Mesenteric fat pad (tissue), 1 donor: ENCODE data around the gene PLCD1. TPM values are rescaled to one million over a fixed set of nuclear protein-coding genes. Genes with fewer than 3 reads are reported as not detected.
"Not testable (repeated sequence)": the region's sequence is repeated elsewhere in the genome, so short reads cannot be mapped to it uniquely, and the experiment has no call there.

Experiments
- DNase-seq: peaks from one replicate; pipeline ENCODE4 v3.0.0-alpha.2; 2020; ENCODE audit warnings: low spot score
- total RNA-seq: library from RNA; stranded (reverse); fragmentation: NEBNext Ultra II Directional; extraction: Animal tissue kit (Norgen Biotek cat#: 25700); gene quantifications from one replicate; pipeline ENCODE4 v1.2.1, GENCODE V29; 2021
- donor health status: DM: yes; HTN: yes; CAD: no.

Gene PLCD1
- total RNA-seq, 1 donor from 2014 or later, result 18.5 TPM

DNA sequence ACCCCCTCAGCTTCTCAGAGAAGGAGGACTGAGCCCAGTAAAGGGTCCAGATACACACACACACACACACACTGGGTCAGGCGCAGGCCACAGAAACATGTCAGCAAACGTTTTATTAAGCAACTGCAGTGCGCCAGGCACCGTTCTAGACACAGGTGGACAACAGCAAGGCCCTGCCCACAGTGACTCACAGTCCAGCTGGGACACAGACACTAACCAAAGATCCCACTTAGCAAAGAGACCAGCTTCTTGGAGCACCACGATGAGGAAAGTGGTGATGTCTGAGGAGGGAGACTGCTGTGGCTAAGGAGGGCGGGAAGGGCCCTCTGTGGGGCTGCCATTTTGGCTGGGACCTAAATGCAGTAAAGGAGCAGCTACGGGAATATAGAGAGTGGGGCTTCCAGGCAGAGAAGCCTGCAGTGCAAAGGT is 41.7 kb downstream of the PLCD1 start:
- DNase-seq, result peak; percentile 77

DNA sequence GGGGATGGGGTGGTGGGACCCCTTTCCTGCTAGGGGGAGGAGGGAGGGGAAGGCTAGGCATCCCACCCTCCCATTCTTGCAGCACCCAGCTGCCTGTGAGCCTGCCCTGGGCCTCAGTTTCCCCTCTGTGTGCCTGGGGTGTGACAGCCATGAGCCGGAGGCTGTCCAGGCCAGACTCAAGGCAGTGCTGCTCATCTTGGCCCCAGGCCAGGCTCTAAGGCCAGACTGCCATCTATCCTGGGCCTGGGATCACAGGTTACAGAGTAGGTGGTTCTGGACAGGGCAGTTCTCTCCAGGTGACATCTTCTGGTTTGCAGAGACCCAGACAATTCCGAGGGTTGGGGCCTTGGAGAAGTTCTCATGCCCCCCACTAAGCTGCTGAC is 42.1 kb downstream of the PLCD1 start:
- peak; percentile 77 for DNase-seq

GRCh38 chr3:37986479-37987314 is 42.7 kb downstream of the PLCD1 start:
- DNase-seq, result peak; percentile 85

- peak; percentile 72 for DNase-seq
Measured at GRCh38 chr3:37985637-37986320, 43.7 kb downstream of the PLCD1 start.

- peak; percentile 72 for DNase-seq
Measured at GRCh38 chr3:37984596-37984995, 44.8 kb downstream of the PLCD1 start.

GRCh38 chr3:37984051-37984450 is 45.4 kb downstream of the PLCD1 start:
- no peak for DNase-seq

GRCh38 chr3:37982331-37982730 is 47.1 kb downstream of the PLCD1 start:
- DNase-seq, result no peak

DNA sequence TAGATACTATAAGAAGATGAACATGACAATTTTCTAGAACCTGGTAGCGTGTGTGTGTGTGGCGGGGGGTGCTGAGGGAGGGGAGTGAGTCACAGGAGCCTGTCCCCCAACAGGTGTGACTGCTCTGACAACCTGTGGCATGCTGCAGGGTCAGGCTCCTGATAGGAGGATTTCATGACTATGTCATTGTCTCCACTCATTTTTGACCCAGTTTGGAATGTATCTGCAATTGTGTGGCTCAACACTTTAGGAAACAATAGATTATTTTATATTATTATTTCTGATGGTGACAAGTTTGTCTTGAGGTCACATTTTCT is 48.1 kb downstream of the PLCD1 start:
- DNase-seq, result no peak

DNA sequence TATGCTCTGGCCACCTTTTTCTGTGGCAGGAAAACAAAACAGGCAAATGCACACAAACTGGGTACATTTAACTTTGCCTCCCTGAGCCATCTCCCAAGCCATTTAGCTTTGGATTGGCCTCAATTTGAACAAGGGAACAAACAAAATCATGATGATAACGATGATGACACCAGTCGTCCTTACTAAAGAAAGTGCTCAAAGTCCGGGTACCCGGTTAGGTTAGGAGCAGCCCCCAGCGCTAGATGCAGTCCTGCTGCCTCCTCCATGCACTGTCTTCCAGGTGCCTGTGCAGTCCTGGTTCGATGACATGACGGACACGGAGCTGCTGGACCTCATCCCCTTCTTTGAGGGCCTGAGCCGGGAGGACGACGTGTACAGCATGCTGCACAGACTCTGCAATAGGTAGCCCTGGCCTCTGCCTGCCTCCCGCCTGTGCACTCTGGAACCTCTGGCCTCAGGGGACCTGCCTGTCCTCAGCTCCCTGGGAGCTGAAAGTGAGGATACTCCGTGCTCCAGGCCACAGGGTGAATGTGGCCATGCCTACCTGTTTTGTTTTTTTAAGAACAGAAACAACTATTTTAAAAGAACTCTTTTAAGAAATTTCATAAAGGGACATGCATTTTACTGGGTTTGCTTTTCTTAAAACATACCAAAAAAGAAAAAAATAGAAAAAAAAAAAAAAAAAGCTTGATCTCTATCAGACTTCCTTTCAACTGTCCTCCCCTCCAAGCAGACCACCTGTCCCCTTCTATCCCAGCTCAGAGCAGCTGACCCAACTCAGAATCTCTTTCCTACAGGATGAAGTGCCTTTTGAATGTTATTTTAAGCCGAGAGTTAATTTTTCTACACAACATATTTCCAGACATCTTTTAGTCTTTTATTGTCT is 48.7 kb downstream of the PLCD1 start:
- DNase-seq, result peak; percentile 62

DNA sequence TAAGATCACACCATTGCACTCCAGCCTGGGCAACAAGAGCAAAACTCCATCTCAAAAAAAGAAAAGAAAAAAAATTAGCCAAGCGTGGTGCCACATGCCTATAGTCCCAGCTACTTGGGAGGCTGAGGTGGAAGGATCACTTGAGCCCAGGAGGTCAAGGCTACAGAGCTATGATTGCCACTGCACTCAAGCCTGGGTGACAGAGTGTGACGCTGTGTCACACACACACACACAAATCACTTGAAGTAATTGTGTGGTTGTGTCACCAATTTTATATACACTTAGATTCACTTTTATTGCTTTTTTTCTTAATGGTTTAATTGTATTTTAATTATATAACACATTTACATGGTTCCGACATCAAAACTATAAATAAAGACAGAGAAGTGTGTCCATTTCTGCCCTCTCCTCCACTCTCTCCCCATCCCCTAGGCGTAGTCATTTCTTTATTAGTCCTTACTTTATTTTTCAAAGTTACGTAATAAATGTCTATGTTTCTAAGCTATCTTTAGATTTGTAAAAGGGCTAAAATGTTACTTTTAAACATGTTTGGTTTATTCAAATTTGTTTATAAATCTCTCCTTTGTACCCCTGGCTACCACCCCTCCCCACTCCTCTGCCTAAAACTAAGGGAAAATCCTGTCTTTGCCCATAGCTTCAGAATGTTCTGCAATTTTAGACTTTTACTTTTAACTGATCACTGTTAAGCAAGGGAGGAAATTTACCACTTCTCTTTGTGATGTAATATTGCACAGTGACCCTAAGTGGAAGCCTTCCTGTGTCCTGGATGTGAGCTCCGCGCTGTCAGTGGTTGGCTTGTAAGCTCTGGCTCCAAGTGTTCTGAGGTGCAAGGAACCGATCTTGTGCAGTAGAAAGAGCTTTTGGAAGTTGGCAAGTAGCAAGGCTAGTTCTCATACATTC is 49.6 kb downstream of the PLCD1 start:
- no peak for DNase-seq

DNA sequence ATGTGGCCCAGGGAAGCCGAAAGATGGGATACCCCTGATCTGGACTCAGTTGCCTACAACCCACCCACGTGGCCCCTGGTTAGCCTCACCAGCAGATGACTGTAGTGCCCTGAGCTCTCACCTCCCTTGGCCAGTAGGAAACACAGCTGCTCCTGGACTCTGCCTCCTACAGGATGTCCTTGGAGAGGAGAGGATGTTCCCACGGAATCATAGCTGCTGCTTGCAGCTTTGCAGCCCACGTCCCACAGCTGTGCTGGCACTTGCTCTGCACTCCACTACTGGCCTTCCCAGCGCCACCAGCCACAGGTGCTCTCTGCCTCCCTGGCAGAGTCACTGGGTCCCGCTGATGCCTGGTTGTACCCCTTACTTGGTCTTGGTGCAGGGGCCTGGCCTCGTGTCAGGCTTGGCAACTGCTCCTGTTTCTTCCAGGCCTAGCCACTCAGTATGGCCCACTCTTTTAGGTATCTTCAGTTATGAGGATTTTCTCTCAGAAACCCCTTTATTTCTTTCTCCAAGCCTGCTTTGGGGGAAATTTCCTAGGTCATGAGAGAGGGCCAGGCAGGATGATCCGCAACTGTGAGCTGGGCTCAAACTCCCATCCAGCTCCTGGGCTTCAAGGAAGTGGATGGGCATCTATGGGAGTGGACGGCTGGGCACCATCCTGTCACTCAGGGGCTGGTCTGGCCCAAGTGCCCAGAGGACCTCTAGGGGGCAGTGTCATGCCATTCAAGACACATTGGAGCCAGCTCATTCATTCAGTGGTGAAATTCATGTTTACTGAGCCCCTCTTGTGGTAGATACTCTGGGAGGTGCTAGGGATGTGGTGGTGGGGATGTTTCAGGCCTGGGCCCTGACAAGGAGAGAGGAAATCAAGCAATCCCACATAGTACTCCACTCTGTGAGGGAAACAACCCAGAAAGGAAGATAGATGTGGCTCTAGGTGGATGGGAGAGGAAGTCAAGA is 55.0 kb downstream of the PLCD1 start:
- DNase-seq, result peak; percentile 89

GRCh38 chr3:37973246-37974054 is 56.0 kb downstream of the PLCD1 start:
- peak; percentile 71 for DNase-seq

GRCh38 chr3:37972056-37972455 is 57.4 kb downstream of the PLCD1 start:
- DNase-seq, result not testable (repeated sequence)

DNA sequence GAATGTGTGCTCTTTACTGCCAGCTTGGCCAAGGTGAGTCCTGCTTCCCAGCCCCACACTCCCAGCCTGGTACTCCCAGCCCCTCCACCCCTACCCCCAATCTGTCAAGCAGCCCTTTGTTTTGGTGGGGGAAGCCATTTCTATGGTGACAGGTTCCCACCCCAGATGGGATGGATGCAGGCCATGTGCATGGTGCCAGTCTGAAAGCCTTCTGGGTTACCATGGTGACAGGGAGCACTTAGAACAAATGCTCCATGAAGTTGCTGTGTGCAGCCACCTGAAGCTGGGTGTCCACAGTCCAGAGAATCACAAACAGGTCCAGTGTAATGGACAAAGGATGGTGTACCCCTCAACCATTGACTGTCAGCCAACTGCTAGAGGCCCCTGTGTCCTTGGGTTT is 58.0 kb downstream of the PLCD1 start:
- DNase-seq, result peak; percentile 71

- peak; percentile 71 for DNase-seq
Measured at GRCh38 chr3:37970802-37971201, 58.6 kb downstream of the PLCD1 start.

DNA sequence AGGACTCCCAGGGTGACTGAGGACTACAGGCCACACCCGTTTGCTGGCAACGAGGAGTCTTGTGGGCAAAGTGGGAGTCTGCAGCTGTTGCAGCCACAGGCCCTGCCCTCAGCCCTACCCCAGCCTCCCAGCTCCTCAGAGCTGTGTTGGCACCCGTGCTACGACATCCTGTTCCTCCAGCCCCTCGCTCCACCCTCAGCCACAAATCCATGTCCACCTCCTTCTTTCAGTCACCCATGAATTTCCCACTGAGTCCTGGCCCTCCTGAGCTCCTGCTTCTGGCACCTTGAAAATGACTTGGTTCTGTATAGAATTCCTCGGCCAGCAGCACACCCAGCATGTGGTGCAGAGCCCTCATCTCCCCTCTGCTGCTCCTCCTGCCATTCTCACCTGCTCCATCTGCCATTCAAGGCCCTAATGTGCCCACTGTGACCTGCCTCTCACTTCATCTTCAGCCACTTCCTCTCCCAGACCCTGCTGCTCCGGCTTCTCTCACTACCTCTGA is 59.8 kb downstream of the PLCD1 start:
- DNase-seq, result no peak

GRCh38 chr3:37968813-37969595 is 60.4 kb downstream of the PLCD1 start:
- peak; percentile 86 for DNase-seq

- DNase-seq, result no peak
Measured at GRCh38 chr3:37968199-37968598, 61.2 kb downstream of the PLCD1 start.
